SU-DHL-6 (cell line): Measurements from ENCODE around the gene ANXA11.

Experiments used
- CTCF ChIP-seq: fragments of 200-600 bp; sonication (generic); IDR thresholded peaks from one replicate; pipeline ENCODE4 v1.5.1; 2017; ENCODE audit warnings: antibody characterized with exemption, mild to moderate bottlenecking, low read length, moderate library complexity; ENCODE audit not compliant: insufficient read depth, poor library complexity, severe bottlenecking
- EZH2phosphoT487 ChIP-seq: fragments of 200-600 bp; sonication (generic), shearing (Covaris generic); conservative IDR thresholded peaks from 2 replicates; pipeline ENCODE4 v1.6.1; 2018; ENCODE audit warnings: mild to moderate bottlenecking, antibody characterized with exemption, low read length, moderate library complexity, mixed read lengths

- no peak for TF ChIP-seq CTCF
- TF ChIP-seq EZH2phosphoT487, result no peak
Measured at GRCh38 chr10:80168162-80168511, 37.2 kb downstream of the ANXA11 start.
